GM18505 (cell line): ENCODE data around the gene SLU7.

Experiments
- ATAC-seq: cut with Tn5 transposase; IDR thresholded peaks from one replicate; pipeline ENCODE4 v1.9.1; 2021; ENCODE audit not compliant: unreplicated experiment
- POLR2A ChIP-seq: IDR thresholded peaks from 4 replicates; pipeline ENCODE4 v1.6.1; 2011; ENCODE audit warnings: borderline replicate concordance; ENCODE audit not compliant: insufficient read depth, insufficient read length; ENCODE audit errors: extremely low read depth

The SLU7 gene

DNA sequence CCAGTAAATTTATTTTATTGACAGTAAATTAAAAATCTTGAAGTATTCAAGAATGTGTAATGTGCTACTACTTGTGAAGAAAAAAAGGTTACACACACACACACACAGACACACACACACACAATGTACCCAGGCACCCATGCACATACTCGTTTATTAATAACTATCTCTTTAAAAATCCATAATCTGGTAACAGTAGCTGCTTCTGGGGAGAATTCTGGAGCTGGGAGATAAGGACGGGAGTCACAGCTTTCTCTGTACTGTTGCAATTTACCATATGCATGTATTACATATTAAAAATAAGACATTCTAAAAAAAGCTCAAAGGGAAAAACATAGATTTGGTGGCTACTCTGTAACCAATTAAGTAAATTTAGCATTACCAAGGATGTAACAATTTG lies 40.6 kb downstream of the SLU7 start:
- no peak for ATAC-seq
- no peak for TF ChIP-seq POLR2A

DNA sequence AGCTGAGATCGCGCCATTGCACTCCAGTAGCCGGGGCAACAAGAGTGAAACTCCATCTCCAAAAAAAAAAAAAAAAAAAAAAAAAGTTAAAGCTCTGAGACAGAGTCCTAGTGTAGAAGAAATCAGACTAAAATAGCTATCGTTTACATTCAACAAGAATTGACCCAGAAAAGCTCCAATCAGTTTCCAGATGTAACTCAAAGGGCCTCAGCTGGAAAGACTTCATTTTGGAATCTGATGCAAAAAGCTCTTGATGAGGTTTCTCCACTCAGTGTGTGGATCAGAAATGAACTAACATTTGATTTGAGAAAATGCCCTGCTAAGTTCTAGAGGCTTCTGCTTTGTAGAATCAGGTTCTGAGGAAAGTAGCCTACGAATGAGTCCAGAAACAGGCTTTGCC lies 41.2 kb downstream of the SLU7 start:
- no peak for TF ChIP-seq POLR2A
- ATAC-seq = no peak

DNA sequence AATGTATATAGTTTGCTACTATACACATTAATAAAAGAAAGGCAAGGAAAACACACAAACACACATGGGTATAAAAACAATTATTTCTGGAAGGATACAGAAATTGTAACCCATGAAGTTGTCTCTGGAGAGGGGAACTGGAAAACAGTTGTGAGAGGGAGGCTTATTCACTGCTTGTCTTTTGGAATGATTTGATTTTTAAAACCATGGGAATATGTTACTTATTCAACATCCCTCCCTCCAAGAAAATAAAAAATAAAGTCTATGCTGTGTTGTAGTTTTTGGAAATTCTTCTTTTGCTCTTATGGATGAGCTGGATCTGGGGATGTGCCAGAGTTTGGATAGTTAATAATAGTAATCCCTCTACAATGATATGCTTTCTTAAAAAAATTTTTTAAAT lies 42.5 kb downstream of the SLU7 start:
- no peak for ATAC-seq
- no peak for TF ChIP-seq POLR2A

DNA sequence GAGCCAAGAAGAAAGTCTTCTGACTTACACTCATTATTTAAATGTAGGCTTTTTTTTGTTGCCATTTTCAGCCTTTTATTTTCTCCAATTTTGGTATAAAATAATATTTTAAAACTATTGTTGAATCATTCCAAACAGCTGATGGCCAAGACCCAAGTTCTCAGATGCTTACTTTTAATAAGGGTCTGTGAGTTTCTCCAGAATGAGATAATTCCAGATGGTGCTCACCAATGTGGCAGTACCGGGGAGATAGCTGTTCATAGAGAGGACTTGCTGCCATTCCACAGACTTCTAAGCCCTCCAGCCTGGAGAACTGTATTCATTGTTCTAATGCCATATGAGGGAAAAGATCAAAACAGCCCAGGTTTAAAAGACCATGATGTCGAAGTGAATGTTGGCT lies 43.2 kb downstream of the SLU7 start:
- TF ChIP-seq POLR2A = no peak
- ATAC-seq = no peak

DNA sequence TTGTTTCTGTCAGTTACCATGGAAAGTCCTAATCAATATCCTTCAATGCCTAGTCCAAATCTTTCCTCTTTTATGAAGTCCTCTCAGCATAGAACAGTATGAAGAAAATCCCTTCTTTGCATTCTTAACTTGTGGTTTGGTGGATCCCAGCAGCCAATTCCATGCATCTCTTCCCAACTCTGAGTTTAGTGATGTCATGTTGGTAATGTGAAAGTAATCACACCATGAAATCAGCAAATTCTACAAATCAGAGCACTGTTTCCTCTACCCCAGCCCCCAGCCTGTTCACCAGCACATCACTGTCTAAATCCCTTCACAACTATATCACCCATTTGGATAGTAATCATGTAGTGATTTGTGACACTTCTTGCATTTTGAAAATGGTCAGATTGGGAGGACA lies 43.7 kb downstream of the SLU7 start:
- no peak for TF ChIP-seq POLR2A
- no peak for ATAC-seq

DNA sequence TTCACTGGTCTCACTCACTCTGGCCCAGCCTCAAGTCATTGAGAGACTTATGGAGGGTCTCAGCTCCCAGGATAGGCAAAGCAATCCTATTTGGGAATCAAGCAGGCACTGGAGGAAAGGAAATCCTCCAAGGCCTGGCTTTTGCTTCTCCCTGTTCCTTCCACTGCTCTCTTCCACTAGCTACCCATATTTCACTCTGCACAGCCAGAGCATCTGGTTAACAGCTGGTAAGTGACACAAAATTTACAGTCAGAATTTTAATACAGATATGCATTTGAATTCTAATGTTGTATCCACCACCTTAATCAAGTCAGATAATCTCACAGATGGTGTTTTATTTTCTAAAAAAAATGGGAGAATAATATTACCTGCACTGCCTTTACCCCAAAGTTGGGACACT lies 47.6 kb downstream of the SLU7 start:
- TF ChIP-seq POLR2A = no peak
- no peak for ATAC-seq

DNA sequence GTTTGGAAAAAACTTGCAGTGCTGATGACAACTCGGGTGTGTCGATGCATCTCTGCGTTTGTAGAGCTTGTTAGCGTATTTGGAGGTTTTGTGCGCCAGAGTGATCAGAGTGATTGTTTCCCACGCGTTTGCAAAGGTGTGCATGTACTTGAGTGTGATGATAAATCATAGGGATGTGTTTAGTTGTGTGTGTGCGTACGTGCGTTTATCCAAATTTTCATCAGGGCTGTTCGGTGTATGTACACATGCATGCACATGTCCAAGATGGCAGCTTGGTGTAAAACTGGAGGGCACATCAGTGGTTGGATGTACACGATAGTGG lies 48.2 kb downstream of the SLU7 start:
- no peak for ATAC-seq
- no peak for TF ChIP-seq POLR2A

DNA sequence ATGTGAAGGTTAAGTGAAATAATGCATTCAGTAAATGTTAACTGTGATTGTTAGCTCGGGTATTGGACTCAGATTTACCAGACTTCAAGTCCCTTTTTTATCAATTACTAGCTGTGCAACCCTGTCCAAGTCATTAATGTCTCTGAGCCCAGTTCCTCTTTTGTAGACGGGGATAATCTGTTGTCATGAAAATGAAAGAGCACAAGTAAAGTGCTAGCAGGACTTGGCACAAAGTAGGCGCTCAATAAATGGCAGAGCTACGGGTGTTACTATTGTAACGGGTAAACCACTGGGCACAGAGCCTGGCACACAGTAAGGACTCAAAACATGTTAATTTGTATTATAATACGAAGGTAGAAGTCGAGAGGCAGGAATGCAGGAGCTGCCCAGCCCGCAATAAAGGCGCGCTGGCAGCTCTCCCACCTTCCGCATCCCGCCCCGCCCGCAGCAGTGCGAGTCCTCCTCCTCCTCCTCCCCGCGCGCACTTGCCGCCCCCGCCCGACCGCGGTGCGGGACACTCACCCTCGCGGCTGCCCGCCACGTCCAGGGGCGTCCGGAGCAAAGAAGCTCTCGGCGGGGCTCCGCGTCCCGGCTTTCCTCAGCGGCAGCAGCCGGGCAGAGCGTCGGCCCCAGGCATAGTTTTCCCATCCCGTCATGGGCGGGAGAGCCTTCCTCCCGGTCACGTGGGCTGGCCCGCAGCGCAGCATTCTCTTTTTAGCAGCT lies 48.7 kb downstream of the SLU7 start, which contains the start of gene C1QTNF2:
TSS of gene C1QTNF2 (minus strand) at position 637 of the 723 bp plus-strand sequence. CDS start 15,615 bp downstream, outside the sequence.
- no peak for ATAC-seq
- TF ChIP-seq POLR2A = no peak

DNA sequence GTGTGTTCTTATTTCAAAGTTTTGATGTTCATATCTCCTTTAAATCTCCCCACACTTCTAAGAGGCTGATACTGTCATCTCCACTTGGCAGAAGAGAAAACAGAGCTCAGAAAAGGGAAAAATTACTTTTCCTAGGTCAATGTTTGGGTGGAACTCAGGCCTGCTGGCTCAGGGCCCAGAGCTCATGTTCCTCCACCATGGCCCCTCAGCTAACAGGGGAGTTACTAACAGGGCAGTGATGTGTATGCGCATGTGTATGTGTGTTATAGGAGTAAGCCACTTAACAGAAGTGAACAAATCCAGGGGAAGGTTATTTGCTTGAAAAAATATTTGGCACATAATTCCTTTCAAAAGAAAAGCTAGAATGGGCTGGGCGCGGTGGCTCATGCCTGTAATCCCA lies 51.0 kb downstream of the SLU7 start:
- TF ChIP-seq POLR2A = no peak
- ATAC-seq = no peak

DNA sequence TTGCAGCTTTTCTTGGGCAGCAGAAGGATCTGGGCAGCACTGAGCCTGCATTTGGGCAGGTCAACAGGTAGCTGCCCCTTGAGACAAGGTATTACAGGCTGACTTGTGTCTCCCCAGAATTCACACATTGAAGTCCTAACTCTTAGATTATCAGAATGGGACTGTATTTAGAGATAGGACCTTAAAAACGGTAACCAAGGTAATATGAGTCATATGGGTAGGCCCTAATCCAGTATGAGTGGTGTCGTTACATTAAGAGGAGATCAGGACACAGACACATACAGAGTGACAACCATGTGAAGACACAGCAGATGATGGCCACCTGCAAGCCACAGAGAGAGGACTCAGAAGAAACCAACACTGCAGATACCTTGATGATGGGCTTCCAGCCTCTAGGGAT lies 51.6 kb downstream of the SLU7 start:
- no peak for ATAC-seq
- no peak for TF ChIP-seq POLR2A

DNA sequence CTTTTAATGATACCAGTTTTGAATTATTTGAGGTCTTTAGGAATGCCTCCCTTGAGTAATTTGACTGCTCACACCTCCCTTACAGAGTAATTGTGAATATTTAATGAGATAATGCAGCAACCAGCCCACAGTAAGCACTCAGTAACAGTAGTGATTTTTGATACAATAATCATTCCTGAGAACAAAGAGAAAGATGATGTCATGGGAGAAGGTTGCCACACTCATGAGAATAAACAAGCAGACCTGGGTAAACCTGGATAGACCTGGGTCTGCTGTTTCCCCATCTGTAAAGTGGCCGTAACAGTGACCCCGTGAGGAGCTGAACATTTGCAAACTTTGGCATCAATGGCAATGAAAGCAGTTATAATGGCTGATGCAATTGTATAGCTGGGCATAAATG lies 52.7 kb downstream of the SLU7 start:
- ATAC-seq = no peak
- no peak for TF ChIP-seq POLR2A

DNA sequence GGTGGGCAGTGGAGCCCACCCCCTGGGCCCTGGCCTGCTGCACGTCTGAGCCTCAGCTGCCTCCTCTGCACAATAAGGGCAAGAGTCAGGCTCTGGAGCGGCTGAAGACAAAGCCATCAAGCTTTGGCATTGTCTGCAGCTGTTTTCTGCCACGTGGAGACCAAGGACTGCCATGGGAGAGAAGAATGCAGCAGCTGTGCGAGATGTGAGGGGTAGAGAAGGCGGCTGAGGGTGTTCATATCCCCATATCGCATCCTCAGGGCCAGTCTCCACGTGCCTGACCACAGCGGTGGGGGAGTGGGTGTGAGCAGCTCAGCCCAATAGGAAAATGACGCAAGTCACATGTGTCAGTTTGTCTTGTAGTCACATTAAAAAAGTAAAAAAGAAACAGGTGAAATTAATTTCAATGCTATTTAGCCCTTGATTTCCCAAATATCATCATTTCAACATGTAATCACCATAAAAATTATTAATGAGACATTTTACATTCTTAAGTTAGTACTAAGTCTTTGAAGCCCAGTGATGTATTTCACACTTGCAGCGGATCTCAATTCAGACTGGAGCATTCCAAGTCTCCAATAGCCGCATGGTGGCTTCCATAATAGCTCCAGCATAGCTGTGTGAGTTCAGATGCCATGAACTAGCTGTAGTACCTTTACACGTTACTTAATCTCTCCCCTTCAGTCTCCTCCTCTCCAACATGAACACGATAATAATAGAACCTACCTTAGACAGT lies 55.1 kb downstream of the SLU7 start:
- no peak for ATAC-seq
- no peak for TF ChIP-seq POLR2A

DNA sequence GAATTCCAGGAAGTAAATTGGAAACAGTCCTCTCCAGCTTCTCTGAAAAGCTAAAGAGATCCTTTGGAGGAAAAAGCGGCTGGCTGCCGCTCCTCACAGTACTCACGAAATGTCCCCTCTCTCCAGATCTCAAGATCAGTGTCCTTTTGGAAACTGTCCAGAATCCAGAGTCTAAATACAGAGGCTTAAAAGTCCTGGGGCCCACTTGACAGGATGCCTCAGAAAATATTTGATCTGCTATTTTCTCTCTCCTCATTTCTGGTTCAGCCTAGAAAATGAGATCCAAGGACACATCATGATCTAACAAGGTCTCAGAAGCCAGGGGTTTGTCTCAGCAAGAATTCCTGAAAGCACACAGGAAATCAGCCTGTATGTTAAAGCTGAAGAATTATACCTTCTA lies 55.7 kb downstream of the SLU7 start:
- TF ChIP-seq POLR2A = no peak
- ATAC-seq = no peak

DNA sequence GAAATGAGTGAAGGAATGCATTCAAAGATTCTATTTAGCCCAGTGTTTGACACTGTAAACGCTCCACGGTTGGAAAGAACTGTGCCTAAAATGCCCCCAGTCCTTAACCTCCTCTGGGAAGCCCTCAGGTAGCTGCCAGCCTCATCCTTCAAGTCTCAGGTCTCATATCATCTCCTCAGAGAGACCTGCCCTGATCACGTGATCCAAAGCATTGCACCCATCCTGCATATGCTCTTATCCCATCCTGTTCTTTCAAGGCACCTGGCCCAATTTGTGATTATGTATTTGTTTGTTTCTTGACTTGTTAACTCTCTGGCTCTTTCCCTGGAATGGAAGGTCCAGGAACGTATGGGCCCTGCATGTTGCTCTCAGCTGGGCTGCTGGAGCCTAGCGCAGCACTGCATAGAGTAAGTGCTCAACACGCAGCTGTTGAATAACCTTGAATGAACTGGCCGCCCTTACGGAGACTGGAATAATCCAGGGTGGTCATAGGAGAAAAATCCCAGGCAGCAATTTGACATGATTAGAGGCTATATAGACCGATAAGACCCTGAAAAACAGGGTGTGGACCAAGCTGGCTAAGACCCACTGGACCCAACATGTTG lies 57.2 kb downstream of the SLU7 start:
- ATAC-seq = no peak
- TF ChIP-seq POLR2A = no peak
